Astrocyte (in vitro differentiated cells and primary cell): Measurements from ENCODE around the gene TMOD1.

Experiments used
- CTCF ChIP-seq: IDR thresholded peaks from 2 replicates; pipeline ENCODE4 v1.5.1; 2011; ENCODE audit warnings: low read depth, mild to moderate bottlenecking, inconsistent platforms, low read length, moderate library complexity; ENCODE audit not compliant: insufficient read depth
- EZH2 ChIP-seq: IDR thresholded peaks from 2 replicates; pipeline ENCODE4 v1.6.1; 2012; ENCODE audit warnings: mild to moderate bottlenecking, low read length, inconsistent platforms; ENCODE audit not compliant: insufficient read depth

GRCh38 chr9:97555164-97555563, 53.7 kb downstream of the TMOD1 start:
- TF ChIP-seq CTCF (no peak), EZH2 (no peak)
